KMS-11 (cell line): ENCODE results near the gene PRRC2C.

Source experiments
- H2AFZ ChIP-seq: fragments of 200-600 bp; sonication (generic); 2 replicates; pipeline ENCODE4 v1.6.1; 2016; ENCODE audit warnings: antibody characterized with exemption, mixed run types, low read depth
- H3K27ac ChIP-seq: fragments of 200-600 bp; sonication (generic); 2 replicates; pipeline ENCODE4 v1.6.1; 2016; ENCODE audit warnings: mild to moderate bottlenecking, mixed run types
- H3K27me3 ChIP-seq: fragments of 200-600 bp; sonication (generic); 2 replicates; pipeline ENCODE4 v1.6.1; 2017; ENCODE audit warnings: mild to moderate bottlenecking, low read depth, mixed run types, moderate library complexity; ENCODE audit not compliant: insufficient read depth
- H3K36me3 ChIP-seq: fragments of 200-600 bp; sonication (generic); 2 replicates; pipeline ENCODE4 v1.6.1; 2017; ENCODE audit warnings: mild to moderate bottlenecking, mixed run types; ENCODE audit not compliant: insufficient read depth
- H3K4me1 ChIP-seq: fragments of 200-600 bp; sonication (generic); 2 replicates; pipeline ENCODE4 v1.6.1; 2016; ENCODE audit warnings: mild to moderate bottlenecking, low read depth, mixed run types; ENCODE audit not compliant: poor library complexity, severe bottlenecking
- H3K4me2 ChIP-seq: fragments of 200-600 bp; sonication (generic); 2 replicates; pipeline ENCODE4 v1.7.0; 2016; ENCODE audit warnings: mild to moderate bottlenecking, mixed run types
- H3K4me3 ChIP-seq: fragments of 200-600 bp; sonication (generic); IDR thresholded peaks from 2 replicates; pipeline ENCODE4 v1.6.1; 2017; ENCODE audit warnings: low read depth, low read length, mixed read lengths; ENCODE audit not compliant: insufficient read depth
- H3K79me2 ChIP-seq: fragments of 200-600 bp; sonication (generic); 2 replicates; pipeline ENCODE4 v1.6.1; 2016; ENCODE audit warnings: low read depth, mixed run types; ENCODE audit not compliant: insufficient read depth
- H3K9ac ChIP-seq: fragments of 200-600 bp; sonication (generic); 2 replicates; pipeline ENCODE4 v1.6.1; 2016; ENCODE audit warnings: mild to moderate bottlenecking, mixed run types
- H4K20me1 ChIP-seq: fragments of 200-600 bp; sonication (generic); 2 replicates; pipeline ENCODE4 v1.6.1; 2016; ENCODE audit warnings: mild to moderate bottlenecking, mixed run types; ENCODE audit not compliant: insufficient read depth
- CTCF ChIP-seq: fragments of 200-600 bp; sonication (generic); conservative IDR thresholded peaks from 2 replicates; pipeline ENCODE4 v1.6.1; 2017; ENCODE audit warnings: low read depth, mild to moderate bottlenecking, antibody characterized with exemption, low read length, moderate library complexity, mixed read lengths

The PRRC2C gene

GRCh38 chr1:171455967-171456366, 29.4 kb upstream of the PRRC2C start:
- peaks cover 11% of the 10 kb centered on the region for H3K4me1 ChIP-seq
- no peak overlapping the region for H3K4me3 ChIP-seq
- H3K79me2 ChIP-seq = no peaks in the 10 kb centered on the region
- H3K9ac ChIP-seq = no peak overlapping the region
- no peaks in the 10 kb centered on the region for H3K27me3 ChIP-seq
- H4K20me1 ChIP-seq = no peaks in the 10 kb centered on the region
- no peak overlapping the region for H3K27ac ChIP-seq
- H3K36me3 ChIP-seq = no peaks in the 10 kb centered on the region
- no peak overlapping the region for H3K4me2 ChIP-seq
- no peak for TF ChIP-seq CTCF
- no peak overlapping the region for H2AFZ ChIP-seq

GRCh38 chr1:171457412-171457811, 27.9 kb upstream of the PRRC2C start:
- H4K20me1 ChIP-seq = no peaks in the 10 kb centered on the region
- H3K36me3 ChIP-seq = no peaks in the 10 kb centered on the region
- H3K9ac ChIP-seq = no peak overlapping the region
- no peak overlapping the region for H3K27ac ChIP-seq
- no peaks in the 10 kb centered on the region for H3K79me2 ChIP-seq
- H3K27me3 ChIP-seq = no peaks in the 10 kb centered on the region
- no peak for TF ChIP-seq CTCF
- H3K4me2 ChIP-seq = no peak overlapping the region
- no peak overlapping the region for H3K4me3 ChIP-seq
- H3K4me1 ChIP-seq = peaks cover 11% of the 10 kb centered on the region
- H2AFZ ChIP-seq = no peak overlapping the region

DNA sequence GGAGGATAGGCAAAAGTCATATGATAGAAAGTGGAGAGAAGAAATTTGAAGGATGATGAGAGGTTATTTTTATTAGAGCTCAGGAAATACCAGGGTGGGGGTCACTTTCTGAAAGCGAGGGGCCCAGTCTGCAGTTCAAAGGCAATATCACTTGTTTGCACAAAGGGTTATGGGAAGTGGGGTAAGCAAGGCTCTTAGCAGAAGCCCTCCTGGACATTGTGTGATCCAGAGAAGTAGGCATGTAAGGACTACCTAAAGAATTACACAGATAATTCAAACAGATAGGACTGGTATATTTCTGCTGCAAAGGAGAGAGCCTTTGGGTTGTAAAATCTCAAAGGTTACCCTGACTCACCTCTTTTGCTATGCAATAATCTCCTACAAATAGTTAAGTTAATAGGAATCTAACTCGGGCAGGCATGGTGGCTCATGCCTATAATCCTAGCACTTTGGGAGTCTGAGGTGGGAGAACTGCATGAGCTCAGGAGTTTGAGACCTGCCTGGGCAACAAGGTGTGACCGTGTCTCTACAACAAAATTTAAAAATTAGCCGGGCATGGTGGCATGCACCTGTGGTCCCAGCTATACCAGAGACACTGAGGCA, 25.2 kb upstream of the PRRC2C start:
- no peak for TF ChIP-seq CTCF
- H3K27me3 ChIP-seq = no peaks in the 10 kb centered on the region

DNA sequence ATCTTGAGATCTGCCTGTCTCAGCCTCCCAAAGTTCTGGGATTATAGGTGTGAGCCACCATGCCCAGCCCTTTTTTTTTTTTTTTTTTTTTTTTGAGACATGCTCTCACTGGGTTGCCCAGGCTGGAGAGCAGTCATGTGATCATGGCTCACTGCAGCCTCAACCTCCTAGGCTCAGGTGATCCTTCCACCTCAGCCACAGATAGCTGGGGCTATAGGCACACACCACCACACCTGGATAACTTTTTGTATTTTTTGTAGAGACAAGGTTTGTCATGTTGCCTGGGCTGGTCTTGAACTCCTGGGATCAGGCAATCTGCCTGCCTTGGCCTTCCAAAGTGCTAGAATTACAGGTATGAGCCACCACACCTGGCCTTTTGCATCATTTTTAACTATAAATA, 17.7 kb upstream of the PRRC2C start:
- Histone ChIP-seq H3K9ac (no peak overlapping the region), H3K79me2 (no peaks in the 10 kb centered on the region), H3K4me2 (no peak overlapping the region), H3K4me3 (no peak overlapping the region), H4K20me1 (no peaks in the 10 kb centered on the region), H2AFZ (no peak overlapping the region), H3K27me3 (no peaks in the 10 kb centered on the region), H3K36me3 (no peaks in the 10 kb centered on the region), H3K4me1 (no peaks in the 10 kb centered on the region), H3K27ac (no peak overlapping the region)
- no peak for TF ChIP-seq CTCF

More for the DNA sequence above, 25.2 kb upstream of the PRRC2C start:
- Histone ChIP-seq H3K27ac (no peak overlapping the region), H2AFZ (no peak overlapping the region), H3K4me2 (no peak overlapping the region), H3K4me1 (peaks cover 11% of the 10 kb centered on the region), H3K9ac (no peak overlapping the region), H3K79me2 (no peaks in the 10 kb centered on the region), H4K20me1 (no peaks in the 10 kb centered on the region), H3K4me3 (no peak overlapping the region), H3K36me3 (no peaks in the 10 kb centered on the region)
